Ovary (tissue), 9 donors: Measurements from ENCODE around the gene BTN1A1. TPM values are rescaled to one million over a fixed set of nuclear protein-coding genes. Genes with fewer than 3 reads are reported as not detected.

ENCODE experiments used
- DNase-seq, 5 donors: peaks; one replicate each; pipeline ENCODE4 v3.0.0-alpha.2; 2019 to 2020
- H3K27ac ChIP-seq, 2 donors: fragments of 200-600 bp; one replicate each; pipeline versions ENCODE4 v1.5.1 to v1.8.0; 2019 to 2022
- H3K27me3 ChIP-seq: fragments of 200-600 bp; one replicate; pipeline ENCODE4 v1.8.0; 2022
- H3K36me3 ChIP-seq: fragments of 200-600 bp; sonication (generic); one replicate; pipeline ENCODE4 v1.5.1; 2019
- H3K4me1 ChIP-seq: one replicate; pipeline ENCODE4 v1.8.1; 2013; ENCODE audit warnings: mild to moderate bottlenecking, moderate library complexity; ENCODE audit not compliant: insufficient read depth
- H3K4me3 ChIP-seq: fragments of 200-600 bp; sonication (generic); one replicate; pipeline ENCODE4 v1.5.1; 2017
- H3K9me3 ChIP-seq, 2 donors: fragments of 200-600 bp in 1 of 2; sonication (generic) in 1 of 2; one replicate each; pipeline versions ENCODE4 v1.5.1 to v1.8.1; 2013 to 2019; ENCODE audit warnings: mild to moderate bottlenecking in 1 of 2, moderate library complexity in 1 of 2
- EP300 ChIP-seq: sonication (generic); formaldehyde crosslinking; IDR thresholded peaks from one replicate; pipeline ENCODE4 v1.6.1; 2017; ENCODE audit warnings: antibody characterized with exemption
- POLR2A ChIP-seq: fragments of 450-650 bp; IDR thresholded peaks from one replicate; pipeline ENCODE4 v1.6.1; 2017; ENCODE audit warnings: antibody characterized with exemption, mild to moderate bottlenecking, moderate library complexity
- WGBS, 3 donors: extraction: QIAGEN DNeasy Blood & Tissue Kit in 1 of 3; methylation state at CpG; one replicate each; pipeline versions ENCODE4 v1.1.5 to v1.1.7; 2013 to 2017; 5-methylcytosine and 5-hydroxymethylcytosine counted together
- intact Hi-C, 4 donors: fragments of 100-400 bp; cut with DNase I; formaldehyde crosslinking; loops; one replicate each; pipeline versions ENCODE4 v1.11.0 to v1.15.1; 2022 to 2023
- polyA plus RNA-seq, 2 donors: library from polyadenylated mRNA; stranded (reverse); fragments of 200-250 nt in 1 of 2; fragments of 350-450 nt in 1 of 2; fragmentation: Illumina TruSeq in 1 of 2; extraction: RNeasy Lipid Tissue Mini Kit (QIAGEN cat#74804) in 1 of 2; gene quantifications; one replicate each; pipeline ENCODE4 v1.2.3, GENCODE V29; 2013 to 2014
- total RNA-seq, 7 donors: library from RNA; depleted of rRNA in 2 of 7; stranded (reverse); fragments of >200 nt in 2 of 7; fragmentation: NEBNext Ultra II Directional in 3 of 7; extraction: Animal tissue kit (Norgen Biotek cat#: 25700) in 3 of 7; gene quantifications; one replicate each; pipeline versions ENCODE4 v1.1.0 to v1.2.4, GENCODE V29; 2016 to 2023
- TF ChIP-seq, protein P1 (sequence below), 3 donors: fragments of 450-650 bp in 2 of 3; fragments of 200-600 bp in 1 of 3; IDR thresholded peaks; one replicate each; pipeline versions ENCODE4 v1.5.1 to v1.8.0; 2016 to 2022; ENCODE audit warnings: antibody characterized with exemption in 3 of 3, mild to moderate bottlenecking in 1 of 3
- donor health status: DM: no; HTN: no; CAD: no; lungs with moderate emphysema.
- donor health status: DM: no; HTN: no; CAD: no.
- donor health status: Bipolar disorder and iron deficiency.
- donor health status: DM: yes; HTN: yes; CAD: no.
- donor health status: DM: no; HTN: no; CAD: no.
- donor health status: DM: yes; HTN: yes; CAD: no.

Gene BTN1A1
- total and polyA plus RNA-seq, 9 donors = 0.02 to 0.05 TPM; not detected in 7

DNA sequence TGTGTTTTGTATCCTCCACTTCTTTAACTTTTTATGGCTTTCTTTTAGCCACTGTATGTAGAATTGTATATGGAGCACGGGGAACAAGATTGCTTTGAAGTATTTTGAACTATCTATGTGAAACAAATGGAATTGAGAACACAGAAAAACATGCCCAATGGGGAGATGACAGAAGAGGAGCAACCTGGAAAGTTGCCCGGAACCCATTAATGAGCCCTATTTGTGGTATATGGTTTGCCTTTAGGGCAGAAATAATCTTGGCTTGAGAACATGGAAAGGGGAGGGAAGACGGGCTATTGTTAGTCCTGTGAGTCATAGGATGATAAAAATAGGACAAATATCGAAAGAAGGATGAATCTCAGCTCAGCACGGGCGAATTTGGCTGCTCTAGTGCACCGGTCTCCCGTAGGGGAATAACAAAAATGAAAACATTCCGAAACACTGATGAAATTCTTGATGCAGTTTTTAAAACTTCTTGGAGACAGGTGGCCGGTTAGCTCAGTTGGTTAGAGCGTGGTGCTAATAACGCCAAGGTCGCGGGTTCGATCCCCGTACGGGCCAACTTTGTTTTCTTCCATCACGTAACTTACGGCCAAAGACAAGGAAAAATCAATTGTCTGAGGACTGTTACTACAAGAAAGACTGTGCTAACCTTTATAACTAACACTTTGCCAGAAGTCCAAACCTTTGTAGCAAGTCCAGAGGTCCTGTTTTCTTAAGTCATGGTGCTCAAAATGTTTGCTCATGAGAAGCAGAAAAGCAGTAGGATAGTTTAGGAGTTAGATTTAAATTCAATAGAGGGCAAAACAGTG is 53.7 kb downstream of the BTN1A1 start:
- H3K27ac ChIP-seq = peak overlapping the region; percentile 64 to 72
- intact Hi-C loops = loop anchor here in 3 of 4 donors (1.0 to 10.0 kb wide), 3 partner anchors 17 to 921 kb away; partner anchors contain the start of gene ZNF184 (in 1 of the 3)
- 0% methylated on average over 19 of the region's 19 CpGs for WGBS, 3 donors
- no peaks in the 10 kb centered on the region for H3K36me3 ChIP-seq
- H3K27me3 ChIP-seq = no peaks in the 10 kb centered on the region
- DNase-seq = peak; percentile 79 to 89 (median 87)
- TF ChIP-seq, protein P1, sequence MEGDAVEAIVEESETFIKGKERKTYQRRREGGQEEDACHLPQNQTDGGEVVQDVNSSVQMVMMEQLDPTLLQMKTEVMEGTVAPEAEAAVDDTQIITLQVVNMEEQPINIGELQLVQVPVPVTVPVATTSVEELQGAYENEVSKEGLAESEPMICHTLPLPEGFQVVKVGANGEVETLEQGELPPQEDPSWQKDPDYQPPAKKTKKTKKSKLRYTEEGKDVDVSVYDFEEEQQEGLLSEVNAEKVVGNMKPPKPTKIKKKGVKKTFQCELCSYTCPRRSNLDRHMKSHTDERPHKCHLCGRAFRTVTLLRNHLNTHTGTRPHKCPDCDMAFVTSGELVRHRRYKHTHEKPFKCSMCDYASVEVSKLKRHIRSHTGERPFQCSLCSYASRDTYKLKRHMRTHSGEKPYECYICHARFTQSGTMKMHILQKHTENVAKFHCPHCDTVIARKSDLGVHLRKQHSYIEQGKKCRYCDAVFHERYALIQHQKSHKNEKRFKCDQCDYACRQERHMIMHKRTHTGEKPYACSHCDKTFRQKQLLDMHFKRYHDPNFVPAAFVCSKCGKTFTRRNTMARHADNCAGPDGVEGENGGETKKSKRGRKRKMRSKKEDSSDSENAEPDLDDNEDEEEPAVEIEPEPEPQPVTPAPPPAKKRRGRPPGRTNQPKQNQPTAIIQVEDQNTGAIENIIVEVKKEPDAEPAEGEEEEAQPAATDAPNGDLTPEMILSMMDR (IDR thresholded peaks at IDR 0.05) = no peak
- TF ChIP-seq EP300 (no peak), POLR2A (no peak)
- H3K9me3 ChIP-seq = no peaks in the 10 kb centered on the region
- peak overlapping the region; percentile 46 for H3K4me3 ChIP-seq
- peaks cover 3% of the 10 kb centered on the region for H3K4me1 ChIP-seq

DNA sequence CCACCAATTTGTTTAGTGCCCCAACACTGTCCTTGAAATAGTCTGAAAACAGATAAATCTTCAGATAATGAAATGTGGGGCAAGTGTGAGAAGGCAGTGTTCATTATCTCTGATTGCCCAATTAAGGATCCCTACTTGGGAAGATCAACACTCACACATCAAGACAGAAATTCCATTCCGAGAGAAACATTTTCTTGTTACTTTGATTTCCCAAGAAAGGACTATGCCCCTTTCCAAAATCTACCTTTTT is 54.3 kb downstream of the BTN1A1 start:
- TF ChIP-seq POLR2A (no peak), EP300 (no peak)
- TF ChIP-seq, protein P1 (IDR thresholded peaks at IDR 0.05) = no peak
- H3K27me3 ChIP-seq = no peaks in the 10 kb centered on the region
- no peak for DNase-seq
- peak overlapping the region; percentile 64 to 72 for H3K27ac ChIP-seq
- peak overlapping the region; percentile 46 for H3K4me3 ChIP-seq
- H3K4me1 ChIP-seq = peaks cover 3% of the 10 kb centered on the region
- no peaks in the 10 kb centered on the region for H3K36me3 ChIP-seq
- WGBS, 3 donors = 4 to 10% (median 5%) methylated on average over 1 of the region's 1 CpG
- H3K9me3 ChIP-seq = no peaks in the 10 kb centered on the region
- intact Hi-C loops = loop anchor here in 2 of 4 donors (1.0 to 10.0 kb wide), 2 partner anchors 32 to 920 kb away; partner anchors contain the start of gene ZNF184 (in 1 of the 2)

DNA sequence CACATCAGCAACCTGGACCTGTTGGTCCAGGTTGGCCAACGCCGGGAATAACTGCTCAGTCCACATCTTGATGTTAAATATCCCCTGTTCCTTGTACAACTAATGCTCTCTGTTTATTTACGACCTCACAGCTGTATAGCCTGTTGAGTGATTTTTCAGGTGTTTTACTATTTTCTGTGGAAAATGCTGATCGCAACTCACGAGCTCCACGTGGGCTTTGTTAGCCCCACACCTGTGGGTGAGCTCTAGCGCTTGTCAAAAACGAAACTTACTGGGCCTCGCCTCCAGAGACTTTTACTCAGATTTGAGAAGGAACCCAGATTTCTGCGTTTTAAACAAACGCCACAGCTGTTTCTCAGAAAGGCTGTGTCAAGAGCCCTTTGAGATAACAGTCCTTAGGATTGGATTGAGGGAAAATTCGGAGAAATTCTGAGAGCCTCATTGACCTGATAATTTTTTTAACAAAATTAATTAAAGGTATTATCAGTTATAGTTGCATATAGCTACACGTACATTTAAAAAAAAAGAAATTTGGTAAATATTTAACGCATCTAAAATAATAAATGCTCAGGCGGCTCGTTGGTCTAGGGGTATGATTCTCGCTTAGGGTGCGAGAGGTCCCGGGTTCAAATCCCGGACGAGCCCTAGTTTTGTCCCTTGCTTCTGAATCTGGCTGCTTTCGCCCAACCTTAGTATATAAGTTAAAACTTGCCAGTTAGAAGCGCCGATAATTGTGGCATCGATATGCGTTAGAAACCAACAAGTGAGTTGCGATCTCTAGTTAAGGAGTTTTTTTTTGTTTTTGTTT is 54.8 kb downstream of the BTN1A1 start:
- TF ChIP-seq, protein P1 (IDR thresholded peaks at IDR 0.05) = no peak
- no peak for TF ChIP-seq POLR2A
- TF ChIP-seq EP300 = no peak
- Histone ChIP-seq H3K9me3 (no peaks in the 10 kb centered on the region), H3K27me3 (no peaks in the 10 kb centered on the region), H3K4me1 (peaks cover 3% of the 10 kb centered on the region), H3K27ac (peak overlapping the region; percentile 38 to 72), H3K4me3 (peak overlapping the region; percentile 46), H3K36me3 (no peaks in the 10 kb centered on the region)
- WGBS, 3 donors = 5 to 9% (median 9%) methylated on average over 27 of the region's 27 CpGs
- intact Hi-C loops = loop anchor here in 2 of 4 donors (1.0 to 10.0 kb wide), 2 partner anchors 33 to 920 kb away; partner anchors contain the start of gene ZNF184 (in 1 of the 2)
- DNase-seq = peak in 4 of 5 donors; percentile 49 to 62 (median 56)

DNA sequence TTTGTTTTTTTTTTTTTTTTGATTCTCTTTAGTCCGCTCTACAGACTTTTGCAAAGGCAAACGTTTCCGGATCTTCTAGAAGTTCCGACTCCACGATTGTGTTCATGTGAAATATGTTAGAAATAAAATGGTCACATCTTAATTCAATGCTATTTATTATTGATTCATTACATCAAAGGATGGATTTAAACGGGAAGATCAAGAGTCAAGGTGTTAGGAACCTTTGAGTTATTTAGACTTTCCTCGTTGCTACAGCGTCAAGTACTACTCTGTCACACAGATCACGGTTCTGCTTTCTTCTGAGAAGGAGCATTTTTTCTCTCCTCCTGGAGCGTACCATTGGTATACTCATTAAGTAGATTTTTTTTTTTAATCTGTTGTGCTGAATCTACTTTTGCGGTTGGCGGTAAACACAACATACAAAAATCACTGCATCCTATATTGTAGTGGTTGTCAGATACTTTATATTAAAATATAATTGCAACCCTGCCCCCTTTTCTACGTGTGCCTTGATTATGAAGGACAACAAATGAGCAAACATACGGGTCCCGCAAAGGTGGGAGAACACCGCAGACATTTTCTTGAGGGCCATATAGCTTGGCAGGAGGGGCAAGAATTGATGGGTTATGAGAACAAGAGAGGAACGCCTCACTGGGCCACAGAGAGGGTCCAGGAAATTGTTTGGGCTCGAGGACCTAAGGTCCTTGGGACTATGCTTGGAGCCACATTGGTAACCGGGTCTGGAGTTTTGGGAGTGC is 55.6 kb downstream of the BTN1A1 start:
- peaks cover 3% of the 10 kb centered on the region for H3K4me1 ChIP-seq
- intact Hi-C loops = loop anchor here in 1 of 4 donors (10.0 kb wide), 1 partner anchor 919 kb away; the partner anchor contains the start of gene ZNF184
- whole genome bisulfite sequencing, 3 donors = 36 to 50% (median 48%) methylated on average over 19 of the region's 19 CpGs

More for the DNA sequence above, 55.6 kb downstream of the BTN1A1 start:
- H3K27me3 ChIP-seq = no peaks in the 10 kb centered on the region
- TF ChIP-seq POLR2A (no peak), EP300 (no peak)
- TF ChIP-seq, protein P1 (IDR thresholded peaks at IDR 0.05) = no peak
- no peaks in the 10 kb centered on the region for H3K36me3 ChIP-seq
- DNase-seq = no peak
- peak overlapping the region; percentile 46 for H3K4me3 ChIP-seq
- H3K27ac ChIP-seq = no peak overlapping the region
- no peaks in the 10 kb centered on the region for H3K9me3 ChIP-seq
